Measurements from ENCODE around the gene TARS1.
"Not testable (repeated sequence)": the region's sequence is repeated elsewhere in the genome, so short reads cannot be mapped to it uniquely, and the experiment has no call there.

Gene TARS1

DNA sequence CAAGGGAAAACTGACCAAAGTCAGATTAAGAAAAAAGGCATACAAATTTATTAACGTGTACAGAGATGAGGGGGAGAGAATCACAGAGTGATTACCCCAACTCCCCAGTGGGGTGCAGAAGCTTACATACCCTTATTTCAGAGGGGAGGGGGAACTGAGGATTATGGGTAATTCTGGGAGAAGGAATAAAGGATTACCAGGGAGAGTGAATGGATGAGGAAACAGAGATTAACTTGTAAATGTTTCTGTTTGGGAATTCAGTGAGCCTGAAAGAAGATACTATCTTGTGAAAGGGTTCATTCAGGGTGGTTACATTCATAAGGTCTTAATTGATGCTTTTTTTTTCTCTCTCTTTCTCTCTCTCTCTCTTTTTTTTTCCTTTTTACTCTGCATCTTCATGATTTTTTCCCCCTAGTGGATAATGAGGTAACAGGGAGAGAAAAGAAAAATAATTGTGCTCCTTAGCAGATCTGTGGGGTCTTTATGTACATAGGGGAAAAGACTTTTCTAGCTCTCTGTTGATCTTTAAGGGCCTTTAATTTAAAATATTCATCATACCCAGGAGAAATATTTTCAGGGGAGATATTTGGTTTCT is 49.4 kb downstream of the TARS1 start:
- DNase-seq = no peak

DNA sequence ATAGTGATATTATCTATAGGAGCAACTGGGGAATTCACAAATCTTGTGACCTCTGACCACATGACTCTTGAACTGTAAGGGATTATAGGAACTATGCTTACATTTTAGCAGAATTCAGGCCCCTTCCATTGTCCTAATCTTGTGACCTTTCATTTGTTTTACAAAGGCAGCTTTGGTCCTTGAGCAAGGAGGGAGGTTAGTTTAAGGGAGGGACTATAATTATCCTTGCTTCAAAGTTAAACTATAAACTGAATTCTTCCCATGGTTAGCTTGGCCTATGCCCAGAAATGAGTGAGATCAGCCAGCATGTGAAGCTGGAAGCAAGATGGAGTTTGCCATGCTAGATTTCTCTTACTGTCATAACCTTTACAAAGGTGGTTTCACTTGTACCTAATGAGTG is 51.2 kb downstream of the TARS1 start:
- no peak for DNase-seq

GRCh38 chr5:33494466-33494865 is 53.7 kb downstream of the TARS1 start:
- no peak for DNase-seq

GRCh38 chr5:33501260-33501659 is 60.5 kb downstream of the TARS1 start:
- no peak for DNase-seq

DNA sequence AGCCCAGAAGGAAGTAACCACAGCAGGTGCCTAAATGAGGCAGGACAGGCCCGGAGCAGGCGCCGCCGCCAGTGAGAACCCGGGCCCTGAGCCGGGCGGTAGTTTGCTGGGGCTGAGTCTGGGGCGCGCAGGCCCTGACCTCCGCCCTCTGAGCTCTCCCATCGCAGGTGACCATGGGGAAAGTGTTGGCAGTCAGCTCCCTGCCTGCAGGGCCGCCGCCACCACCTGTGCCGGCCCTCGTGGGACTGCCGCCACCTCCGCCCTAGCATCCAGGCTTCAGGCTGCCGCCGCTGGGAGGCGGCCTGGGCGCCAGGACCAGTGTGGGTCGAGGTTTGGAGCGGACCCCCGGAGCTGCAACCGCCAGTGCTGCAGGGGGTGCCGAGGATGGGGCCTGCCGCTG is 61.1 kb downstream of the TARS1 start:
- no peak for DNase-seq

DNA sequence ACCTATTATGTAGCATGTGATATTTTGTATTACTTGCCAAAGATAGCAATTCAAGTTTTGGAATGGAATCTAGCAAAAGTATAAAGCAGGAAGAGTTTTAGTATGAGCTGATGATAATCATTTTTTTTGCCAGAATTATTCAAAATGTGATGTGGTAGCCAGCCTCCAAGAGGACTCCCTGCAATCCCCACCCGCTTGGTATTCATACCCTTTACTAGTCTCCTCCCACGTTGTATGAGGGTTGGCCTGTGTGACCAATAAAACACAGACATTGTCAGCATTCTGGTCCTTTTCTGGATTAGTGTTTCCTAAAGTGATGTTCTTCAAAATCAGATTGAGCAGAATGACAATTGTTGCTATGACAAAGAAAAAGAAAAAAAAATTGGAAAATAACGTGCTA is 63.8 kb downstream of the TARS1 start:
- no peak for DNase-seq

DNA sequence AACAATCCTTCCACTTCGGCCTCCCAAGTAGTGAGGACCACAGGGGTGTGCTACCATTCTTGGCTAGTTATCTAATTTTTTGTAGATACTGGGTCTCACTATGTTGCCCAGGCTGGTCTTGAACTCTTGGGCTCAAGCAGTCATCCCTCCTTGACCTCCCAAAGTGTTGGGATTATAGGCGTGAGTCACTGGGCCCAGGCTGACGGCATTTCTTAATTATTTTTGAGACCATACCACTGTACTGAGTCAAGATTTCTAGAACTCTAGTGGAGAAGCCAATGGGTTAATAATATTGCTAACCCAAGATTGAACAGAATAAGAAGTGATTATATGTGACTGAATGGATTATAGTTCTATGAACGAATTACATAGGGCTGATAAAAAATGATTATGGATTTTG is 66.7 kb downstream of the TARS1 start:
- DNase-seq = no peak

- DNase-seq = no peak
Measured at GRCh38 chr5:33509036-33509435, 68.3 kb downstream of the TARS1 start.

DNA sequence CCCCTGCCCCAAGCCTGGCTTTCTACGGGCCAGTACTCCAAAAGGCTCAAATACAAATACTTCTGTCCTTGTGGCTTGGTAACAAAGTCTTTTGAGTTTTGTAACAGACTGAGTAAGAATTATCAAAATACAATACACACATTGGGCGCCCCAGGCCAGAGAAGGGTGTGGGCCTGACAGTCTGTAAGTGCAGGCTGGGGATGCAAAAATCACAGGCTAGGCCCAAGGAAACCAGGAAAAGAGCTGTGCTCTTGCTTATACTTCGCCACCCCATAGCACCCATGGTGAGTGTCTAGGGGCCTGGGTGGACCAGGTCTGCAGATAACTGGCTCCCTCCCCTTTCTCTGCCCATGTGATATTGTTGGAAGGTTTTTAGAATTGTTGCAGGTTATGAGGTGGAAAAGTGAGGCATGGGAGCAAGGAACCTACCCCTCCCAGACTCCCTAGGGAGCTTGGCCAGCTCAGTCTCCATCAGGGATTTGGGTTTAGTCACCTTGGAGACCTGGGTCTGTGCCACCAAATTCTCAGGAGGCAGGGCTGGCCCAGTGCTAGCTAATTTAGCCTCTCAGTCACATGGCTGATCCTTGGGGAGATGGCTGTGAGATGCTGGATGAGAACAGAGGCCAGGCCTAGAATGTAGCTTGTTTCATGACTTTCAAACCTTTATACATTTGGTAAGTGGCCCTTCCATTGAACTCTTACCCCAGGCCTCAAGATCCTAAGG is 72.9 kb downstream of the TARS1 start:
- no peak for DNase-seq

GRCh38 chr5:33515366-33515765 is 74.6 kb downstream of the TARS1 start:
- DNase-seq = not testable (repeated sequence)

DNA sequence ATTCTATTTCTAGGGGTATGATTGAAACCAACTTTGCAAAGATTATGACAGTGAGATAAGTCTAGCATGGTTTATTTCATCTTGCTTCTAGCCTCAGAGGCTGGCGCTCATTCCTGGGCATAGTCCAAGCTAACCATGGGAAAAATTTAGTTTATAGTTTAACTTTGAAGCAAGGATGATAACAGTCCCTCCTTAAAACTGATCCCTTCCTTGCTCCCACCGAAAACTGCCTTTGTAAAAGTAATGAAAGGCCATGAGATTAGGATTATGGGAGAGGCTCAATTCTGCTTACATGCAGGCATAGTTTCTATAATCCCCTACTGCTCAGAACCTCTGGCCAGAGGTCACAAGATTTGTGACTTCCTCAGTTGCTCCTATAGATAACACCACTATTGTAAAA is 75.7 kb downstream of the TARS1 start:
- no peak for DNase-seq
